Frontal cortex (tissue), 1 donor: ENCODE data around the gene NAE1. TPM values are rescaled to one million over a fixed set of nuclear protein-coding genes. Genes with fewer than 3 reads are reported as not detected.

ENCODE experiments used
- total RNA-seq: library from RNA; depleted of rRNA; stranded (reverse); fragments of >200 nt; gene quantifications from one replicate; pipeline ENCODE4 v1.2.3, GENCODE V29; 2014

The NAE1 gene
- total RNA-seq, 1 donor from 2014 or later: 110 TPM

Other genes with a start within 250 kb of the NAE1 start
- gene CMTM3, start 226.3 kb downstream of the NAE1 start, total RNA-seq: 3.3 TPM
- gene CMTM4, start 134.2 kb downstream of the NAE1 start, total RNA-seq: 51.0 TPM
- gene DYNC1LI2, start 79.4 kb downstream of the NAE1 start, total RNA-seq: 183 TPM
- gene TERB1, start 29.4 kb downstream of the NAE1 start, total RNA-seq: 0.41 TPM
- gene CA7, start 13.4 kb upstream of the NAE1 start, total RNA-seq: not detected
- gene PDP2, start 49.5 kb upstream of the NAE1 start, total RNA-seq: 8.6 TPM
- not detected for gene CDH16, start 87.9 kb upstream of the NAE1 start, total RNA-seq
- gene RRAD, start 94.6 kb upstream of the NAE1 start, total RNA-seq: 2.4 TPM
- gene CIAO2B, start 103.4 kb upstream of the NAE1 start, total RNA-seq: 105 TPM
- gene CES2, start 104.5 kb upstream of the NAE1 start, total RNA-seq: 22.8 TPM
- gene CES3, start 130.3 kb upstream of the NAE1 start, total RNA-seq: under 0.01 TPM
- gene CES4A, start 157.6 kb upstream of the NAE1 start, total RNA-seq: 9.0 TPM
- gene CBFB, start 198.2 kb upstream of the NAE1 start, total RNA-seq: 55.0 TPM